HL-60 (cell line): ENCODE results near the gene GPR45.

ENCODE experiments used
- GABPA ChIP-seq: IDR thresholded peaks from 2 replicates; pipeline ENCODE4 v1.6.1; 2012; ENCODE audit warnings: low read depth
- POLR2AphosphoS5 ChIP-seq: IDR thresholded peaks from 2 replicates; pipeline ENCODE4 v1.6.1; 2012; ENCODE audit warnings: low read depth
- SPI1 ChIP-seq: IDR thresholded peaks from 2 replicates; pipeline ENCODE4 v1.6.1; 2012; ENCODE audit warnings: low read depth, mild to moderate bottlenecking, borderline replicate concordance
- TF ChIP-seq, protein P1 (sequence below): IDR thresholded peaks from one replicate; pipeline ENCODE4 v1.5.1; 2011; ENCODE audit warnings: low read length, control low read depth, inconsistent platforms; ENCODE audit not compliant: insufficient read depth
- TF ChIP-seq, protein P2 (sequence below): IDR thresholded peaks from 2 replicates; pipeline ENCODE4 v1.6.1; 2012; ENCODE audit warnings: low read depth; ENCODE audit not compliant: insufficient replicate concordance

DNA sequence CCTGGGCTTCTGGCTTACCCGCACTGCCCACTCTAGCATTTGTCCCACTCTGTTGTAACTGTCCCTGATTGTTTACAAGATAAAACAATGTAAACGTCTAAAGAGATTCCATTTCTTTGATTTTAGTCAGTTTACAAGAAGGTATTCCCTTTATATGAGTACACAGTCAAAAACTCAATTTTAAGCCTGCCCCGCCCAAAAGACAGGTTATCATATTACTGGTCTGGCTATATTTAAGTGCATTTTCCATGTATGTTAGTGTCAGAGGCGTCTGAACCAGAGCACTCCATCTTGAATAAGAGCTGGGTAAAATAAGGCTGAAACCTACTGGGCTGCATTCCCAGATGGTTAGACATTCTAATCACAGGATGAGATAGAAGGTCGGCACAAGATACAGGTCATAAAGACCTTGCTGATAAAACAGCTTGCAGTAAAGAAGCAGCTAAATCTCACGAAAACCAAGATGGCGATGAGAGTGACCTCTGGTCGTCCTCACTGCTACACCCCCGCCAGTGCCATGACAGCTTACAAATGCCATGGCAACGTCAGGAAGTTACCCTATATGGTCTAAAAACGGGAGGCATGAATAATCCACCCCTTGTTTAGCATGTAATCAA is 15.0 kb downstream of the GPR45 start:
- TF ChIP-seq, protein P1, sequence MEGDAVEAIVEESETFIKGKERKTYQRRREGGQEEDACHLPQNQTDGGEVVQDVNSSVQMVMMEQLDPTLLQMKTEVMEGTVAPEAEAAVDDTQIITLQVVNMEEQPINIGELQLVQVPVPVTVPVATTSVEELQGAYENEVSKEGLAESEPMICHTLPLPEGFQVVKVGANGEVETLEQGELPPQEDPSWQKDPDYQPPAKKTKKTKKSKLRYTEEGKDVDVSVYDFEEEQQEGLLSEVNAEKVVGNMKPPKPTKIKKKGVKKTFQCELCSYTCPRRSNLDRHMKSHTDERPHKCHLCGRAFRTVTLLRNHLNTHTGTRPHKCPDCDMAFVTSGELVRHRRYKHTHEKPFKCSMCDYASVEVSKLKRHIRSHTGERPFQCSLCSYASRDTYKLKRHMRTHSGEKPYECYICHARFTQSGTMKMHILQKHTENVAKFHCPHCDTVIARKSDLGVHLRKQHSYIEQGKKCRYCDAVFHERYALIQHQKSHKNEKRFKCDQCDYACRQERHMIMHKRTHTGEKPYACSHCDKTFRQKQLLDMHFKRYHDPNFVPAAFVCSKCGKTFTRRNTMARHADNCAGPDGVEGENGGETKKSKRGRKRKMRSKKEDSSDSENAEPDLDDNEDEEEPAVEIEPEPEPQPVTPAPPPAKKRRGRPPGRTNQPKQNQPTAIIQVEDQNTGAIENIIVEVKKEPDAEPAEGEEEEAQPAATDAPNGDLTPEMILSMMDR = no peak
- TF ChIP-seq POLR2AphosphoS5 (no peak), GABPA (no peak), SPI1 (no peak)
- TF ChIP-seq, protein P2, sequence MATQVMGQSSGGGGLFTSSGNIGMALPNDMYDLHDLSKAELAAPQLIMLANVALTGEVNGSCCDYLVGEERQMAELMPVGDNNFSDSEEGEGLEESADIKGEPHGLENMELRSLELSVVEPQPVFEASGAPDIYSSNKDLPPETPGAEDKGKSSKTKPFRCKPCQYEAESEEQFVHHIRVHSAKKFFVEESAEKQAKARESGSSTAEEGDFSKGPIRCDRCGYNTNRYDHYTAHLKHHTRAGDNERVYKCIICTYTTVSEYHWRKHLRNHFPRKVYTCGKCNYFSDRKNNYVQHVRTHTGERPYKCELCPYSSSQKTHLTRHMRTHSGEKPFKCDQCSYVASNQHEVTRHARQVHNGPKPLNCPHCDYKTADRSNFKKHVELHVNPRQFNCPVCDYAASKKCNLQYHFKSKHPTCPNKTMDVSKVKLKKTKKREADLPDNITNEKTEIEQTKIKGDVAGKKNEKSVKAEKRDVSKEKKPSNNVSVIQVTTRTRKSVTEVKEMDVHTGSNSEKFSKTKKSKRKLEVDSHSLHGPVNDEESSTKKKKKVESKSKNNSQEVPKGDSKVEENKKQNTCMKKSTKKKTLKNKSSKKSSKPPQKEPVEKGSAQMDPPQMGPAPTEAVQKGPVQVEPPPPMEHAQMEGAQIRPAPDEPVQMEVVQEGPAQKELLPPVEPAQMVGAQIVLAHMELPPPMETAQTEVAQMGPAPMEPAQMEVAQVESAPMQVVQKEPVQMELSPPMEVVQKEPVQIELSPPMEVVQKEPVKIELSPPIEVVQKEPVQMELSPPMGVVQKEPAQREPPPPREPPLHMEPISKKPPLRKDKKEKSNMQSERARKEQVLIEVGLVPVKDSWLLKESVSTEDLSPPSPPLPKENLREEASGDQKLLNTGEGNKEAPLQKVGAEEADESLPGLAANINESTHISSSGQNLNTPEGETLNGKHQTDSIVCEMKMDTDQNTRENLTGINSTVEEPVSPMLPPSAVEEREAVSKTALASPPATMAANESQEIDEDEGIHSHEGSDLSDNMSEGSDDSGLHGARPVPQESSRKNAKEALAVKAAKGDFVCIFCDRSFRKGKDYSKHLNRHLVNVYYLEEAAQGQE = no peak
